Endothelial cell of umbilical vein (primary cell): ENCODE data around the gene NUCKS1. TPM values are rescaled to one million over a fixed set of nuclear protein-coding genes. Genes with fewer than 3 reads are reported as not detected.

Source experiments
- BruUV-seq: library from RNA; stranded (reverse); fragments of 400-500 nt; replicated peaks from 2 replicates; lab custom pipeline; 2021; lab: Mats Ljungman, UMichigan
- CTCF ChIA-PET: fragments of 300-600, 350-600 bp; sonication (Branson Sonifier 250); formaldehyde crosslinking; loops from one replicate; lab custom pipeline; 2021; ENCODE audit warnings: antibody characterized with exemption, inconsistent platforms; lab: Charles Lee
- POLR2A ChIA-PET: fragments of 300-600, 350-600 bp; sonication (Branson Sonifier 250); formaldehyde crosslinking; loops from one replicate; lab custom pipeline; 2021; ENCODE audit warnings: antibody characterized with exemption, inconsistent platforms; lab: Charles Lee
- DNase-seq: peaks from one replicate; pipeline ENCODE4 v3.0.0-alpha.2; 2011; ENCODE audit warnings: low read depth, low spot score
- FAIRE-seq: peaks from 2 replicates; lab custom pipeline; 2011; peaks lifted over from hg19 to GRCh38; lab: Jason Lieb, UNC
- H2AFZ ChIP-seq: 2 replicates; pipeline ENCODE4 v1.6.0; 2012; ENCODE audit warnings: low read depth, low read length, control low read depth, inconsistent platforms
- H3K27ac ChIP-seq: 2 replicates; pipeline ENCODE4 v1.5.1; 2011; ENCODE audit warnings: low read depth, mild to moderate bottlenecking, control low read depth, low read length, moderate library complexity; ENCODE audit not compliant: insufficient read depth
- H3K27me3 ChIP-seq, 2 experiments: 2 replicates each; pipeline versions ENCODE4 v1.6.0 to v1.6.1; 2011; ENCODE audit warnings: low read length in 2 of 2, mixed read lengths in 1 of 2; ENCODE audit not compliant: control insufficient read depth in 2 of 2, insufficient read depth in 2 of 2
- H3K36me3 ChIP-seq, 2 experiments: 2 replicates in 1 of 2; 3 replicates in 1 of 2; pipeline ENCODE4 v1.5.1; 2011; ENCODE audit warnings: low read length in 2 of 2, mild to moderate bottlenecking in 1 of 2, moderate library complexity in 1 of 2; ENCODE audit not compliant: control insufficient read depth in 2 of 2, insufficient read depth in 2 of 2; ENCODE audit errors: extremely low read depth in 1 of 2
- H3K4me1 ChIP-seq: 3 replicates; pipeline ENCODE4 v1.5.1; 2011; ENCODE audit warnings: mild to moderate bottlenecking, low read length; ENCODE audit not compliant: control insufficient read depth, insufficient read depth; ENCODE audit errors: extremely low read depth
- H3K4me2 ChIP-seq: 2 replicates; pipeline ENCODE4 v1.6.1; 2011; ENCODE audit warnings: low read length, control low read depth, mixed read lengths; ENCODE audit not compliant: insufficient read depth
- H3K4me3 ChIP-seq, 3 experiments: fragments of 200-600 bp in 1 of 3; sonication (generic), shearing (Covaris generic) in 1 of 3; replicated peaks in 1 of 3; 2 replicates each; pipeline ENCODE4 v1.5.1; 2011 to 2016; ENCODE audit warnings: control low read depth in 3 of 3, low read length in 3 of 3, mild to moderate bottlenecking in 2 of 3, inconsistent platforms in 1 of 3, low read depth in 1 of 3, moderate library complexity in 1 of 3; ENCODE audit not compliant: insufficient read depth in 1 of 3
- H3K79me2 ChIP-seq: 2 replicates; pipeline ENCODE4 v1.6.0; 2012; ENCODE audit warnings: low read length, inconsistent platforms; ENCODE audit not compliant: control insufficient read depth, insufficient read depth
- H3K9ac ChIP-seq: replicated peaks from 2 replicates; pipeline ENCODE3; 2011; ENCODE audit warnings: low read length, control low read depth; ENCODE audit not compliant: insufficient read depth; ENCODE audit errors: extremely low read depth
- H3K9me1 ChIP-seq: replicated peaks from 3 replicates; pipeline ENCODE4 v1.6.0; 2011; ENCODE audit warnings: mild to moderate bottlenecking, low read length; ENCODE audit not compliant: control insufficient read depth, insufficient read depth; ENCODE audit errors: extremely low read depth
- H3K9me3 ChIP-seq: replicated peaks from 2 replicates; pipeline ENCODE4 v1.5.1; 2012; ENCODE audit warnings: low read length, inconsistent platforms; ENCODE audit not compliant: control insufficient read depth, insufficient read depth
- H4K20me1 ChIP-seq: replicated peaks from 2 replicates; pipeline ENCODE3; 2011; ENCODE audit warnings: mild to moderate bottlenecking, low read length; ENCODE audit not compliant: control insufficient read depth, insufficient read depth; ENCODE audit errors: extremely low read depth
- CTCF ChIP-seq, 2 donors: IDR thresholded peaks; 1 replicate in 1 of 2; 2 replicates in 1 of 2; pipeline ENCODE4 v1.5.1; 2011; ENCODE audit warnings: low read length in 2 of 2, mild to moderate bottlenecking in 2 of 2, moderate library complexity in 2 of 2, control low read depth in 1 of 2, inconsistent platforms in 1 of 2, low read depth in 1 of 2; ENCODE audit not compliant: insufficient read depth in 1 of 2; ENCODE audit errors: extremely low read depth in 1 of 2
- EZH2 ChIP-seq: IDR thresholded peaks from 2 replicates; pipeline ENCODE4 v1.6.1; 2012; ENCODE audit warnings: borderline replicate concordance, low read depth, mild to moderate bottlenecking, moderate library complexity, low read length, inconsistent platforms; ENCODE audit not compliant: severe bottlenecking
- FOS ChIP-seq: IDR thresholded peaks from 2 replicates; pipeline ENCODE4 v1.6.1; 2011; ENCODE audit warnings: mild to moderate bottlenecking, low read length, moderate library complexity, borderline replicate concordance; ENCODE audit not compliant: insufficient read depth
- dilution Hi-C: fragments of 300-500 bp; cut with MboI; formaldehyde crosslinking; loops from one replicate; pipeline ENCODE4 v1.15.0; 2019; ENCODE audit warnings: low sequenced_read_pairs; ENCODE audit not compliant: extremely low pct_ligation_motif_present
- intact Hi-C: fragments of 100-400 bp; cut with micrococcal nuclease; formaldehyde crosslinking; loops from one replicate; pipeline ENCODE4 v1.10.0; 2022
- polyA plus RNA-seq, 4 experiments: library from polyadenylated mRNA; depleted of rRNA in 3 of 4; stranded (reverse) in 3 of 4; unstranded in 1 of 4; fragments of >200 nt; gene quantifications; 2 replicates each; pipeline versions ENCODE4 v1.2.1 to v1.2.3, GENCODE V29; 2011 to 2012; ENCODE audit warnings: missing spikeins in 1 of 4
- total RNA-seq: library from RNA; stranded (reverse); gene quantifications from 2 replicates; pipeline ENCODE4 v1.2.3, GENCODE V29; 2021

Gene NUCKS1
- total and polyA plus RNA-seq, 2 donors (not counting 3 experiments of a cell fraction or from before 2014, with no cell fraction given) = 53.7 to 282 TPM

- no peak overlapping the region for H3K4me2 ChIP-seq
- H3K27ac ChIP-seq = peak overlapping the region; percentile 3
- intact Hi-C loops = no loop called here
- H3K9ac ChIP-seq = no peak overlapping the region
- CTCF ChIA-PET = interaction anchor here (1.8 kb wide), 1 partner anchor 16 kb away, joined by 4 read pairs; no protein-coding TSS in a partner anchor
- H3K4me3 ChIP-seq = no peak overlapping the region
- peaks cover 1 to 5% of the 10 kb centered on the region in 2 experiments for H3K36me3 ChIP-seq
- H2AFZ ChIP-seq = no peak overlapping the region
- H4K20me1 ChIP-seq = peaks cover 6% of the 10 kb centered on the region
- H3K9me3 ChIP-seq = no peaks in the 10 kb centered on the region
- POLR2A ChIA-PET = no interaction called here
- peaks cover 87% of the 10 kb centered on the region for H3K79me2 ChIP-seq
- no TSS peak for BruUV-seq
- no peaks in the 10 kb centered on the region for H3K27me3 ChIP-seq
- dilution Hi-C loops = no loop called here
- peaks cover 6% of the 10 kb centered on the region for H3K4me1 ChIP-seq
- no peak for FAIRE-seq
- no peak for DNase-seq
- no peak for TF ChIP-seq FOS
- no peak for TF ChIP-seq EZH2
- no peaks in the 10 kb centered on the region for H3K9me1 ChIP-seq
Measured at GRCh38 chr1:205733438-205734175, 16.4 kb downstream of the NUCKS1 start.

- TF ChIP-seq EZH2 = no peak
- TF ChIP-seq CTCF (IDR thresholded peaks at IDR 0.05; ENCODE audit: extremely low read depth in 1 of 2, insufficient read depth in 1 of 2, low read depth in 1 of 2, low read length in 2 of 2) = no peak
- FAIRE-seq (no peak), DNase-seq (no peak)
- peaks cover 85% of the 10 kb centered on the region for H3K79me2 ChIP-seq
- peaks cover 0 to 10% of the 10 kb centered on the region in 2 experiments for H3K36me3 ChIP-seq
- no peaks in the 10 kb centered on the region for H3K27me3 ChIP-seq
- dilution Hi-C loops (no loop called here), intact Hi-C loops (no loop called here)
- H2AFZ ChIP-seq = no peak overlapping the region
- H3K9me1 ChIP-seq = no peaks in the 10 kb centered on the region
- CTCF ChIA-PET = interaction anchor here (1.3 to 2.7 kb wide), 3 partner anchors 12 to 98 kb away, joined by 3 to 14 read pairs (median 5); partner anchors contain the start of gene ELK4
- H3K4me3 ChIP-seq = no peak overlapping the region
- no peak overlapping the region for H3K4me2 ChIP-seq
- peaks cover 6% of the 10 kb centered on the region for H3K4me1 ChIP-seq
- H3K9ac ChIP-seq = no peak overlapping the region
- H4K20me1 ChIP-seq = peaks cover 6% of the 10 kb centered on the region
- H3K27ac ChIP-seq = no peak overlapping the region
- POLR2A ChIA-PET = interaction anchor here (0.5 kb wide), 1 partner anchor 451 kb away, joined by 4 read pairs; no protein-coding TSS in a partner anchor
- no peaks in the 10 kb centered on the region for H3K9me3 ChIP-seq
- BruUV-seq = no TSS peak
Measured at GRCh38 chr1:205729945-205730610, 19.9 kb downstream of the NUCKS1 start.
